ENCODE data around the gene CARD10.

DNA sequence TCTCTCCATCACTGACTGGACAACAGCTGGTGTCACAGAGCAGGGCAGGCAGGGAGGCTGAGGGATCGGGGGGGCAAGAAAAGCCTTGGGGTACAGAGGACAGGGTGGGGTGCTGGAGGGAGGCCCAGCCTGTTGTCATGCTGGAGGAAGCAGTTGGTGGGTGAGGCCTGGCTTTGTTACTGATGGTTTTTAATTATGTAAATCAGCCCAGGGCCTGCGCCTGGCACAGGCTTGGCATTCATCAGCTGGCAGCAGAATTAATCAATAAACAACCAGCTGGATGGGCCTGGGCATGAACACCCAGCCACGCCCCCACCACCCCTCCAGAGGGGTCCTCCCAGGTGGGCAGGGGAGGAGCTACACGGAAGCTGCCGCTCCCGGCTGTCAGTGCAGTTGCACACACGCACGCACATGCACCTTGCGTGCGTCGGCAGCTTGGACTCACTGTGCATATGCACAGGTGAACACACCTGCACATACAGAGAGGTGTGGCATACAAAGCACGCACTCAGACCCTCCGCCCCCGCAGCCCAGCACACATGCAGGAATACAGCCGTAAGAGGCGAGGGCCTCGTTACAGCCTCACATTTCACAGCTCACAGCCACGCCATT is 70.6 kb downstream of the CARD10 start:
- TF ChIP-seq, protein P1, sequence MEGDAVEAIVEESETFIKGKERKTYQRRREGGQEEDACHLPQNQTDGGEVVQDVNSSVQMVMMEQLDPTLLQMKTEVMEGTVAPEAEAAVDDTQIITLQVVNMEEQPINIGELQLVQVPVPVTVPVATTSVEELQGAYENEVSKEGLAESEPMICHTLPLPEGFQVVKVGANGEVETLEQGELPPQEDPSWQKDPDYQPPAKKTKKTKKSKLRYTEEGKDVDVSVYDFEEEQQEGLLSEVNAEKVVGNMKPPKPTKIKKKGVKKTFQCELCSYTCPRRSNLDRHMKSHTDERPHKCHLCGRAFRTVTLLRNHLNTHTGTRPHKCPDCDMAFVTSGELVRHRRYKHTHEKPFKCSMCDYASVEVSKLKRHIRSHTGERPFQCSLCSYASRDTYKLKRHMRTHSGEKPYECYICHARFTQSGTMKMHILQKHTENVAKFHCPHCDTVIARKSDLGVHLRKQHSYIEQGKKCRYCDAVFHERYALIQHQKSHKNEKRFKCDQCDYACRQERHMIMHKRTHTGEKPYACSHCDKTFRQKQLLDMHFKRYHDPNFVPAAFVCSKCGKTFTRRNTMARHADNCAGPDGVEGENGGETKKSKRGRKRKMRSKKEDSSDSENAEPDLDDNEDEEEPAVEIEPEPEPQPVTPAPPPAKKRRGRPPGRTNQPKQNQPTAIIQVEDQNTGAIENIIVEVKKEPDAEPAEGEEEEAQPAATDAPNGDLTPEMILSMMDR (IDR thresholded peaks at IDR 0.05 in 4 of 5, conservative IDR thresholded peaks at IDR 0.05 in 1 of 5) = no peak
- TF ChIP-seq POLR2A (IDR thresholded peaks at IDR 0.05) = no peak
